ENCODE measurements around the gene SNAI1.

- TF ChIP-seq CTCF (conservative IDR thresholded peaks at IDR 0.05; ENCODE audit: low read depth, low read length) (no peak), CEBPB (IDR thresholded peaks at IDR 0.05; ENCODE audit: low read depth, low read length) (peak; percentile 92), POLR2A (IDR thresholded peaks at IDR 0.05; ENCODE audit: low read depth, low read length) (peak; percentile 51; the same call in 1 of the 2 replicates), ELK1 (IDR thresholded peaks at IDR 0.05; ENCODE audit: borderline replicate concordance, low read depth, low read length) (no peak), SMC3 (IDR thresholded peaks at IDR 0.05; ENCODE audit: low read depth, low read length) (no peak), RFX5 (IDR thresholded peaks at IDR 0.05; ENCODE audit: low read depth, low read length) (no peak), USF2 (IDR thresholded peaks at IDR 0.05; ENCODE audit: low read depth, low read length) (peak; percentile 39), MAFK (IDR thresholded peaks at IDR 0.05; ENCODE audit: low read depth, low read length) (peak; percentile 60; the same call in 1 of the 2 replicates), MXI1 (IDR thresholded peaks at IDR 0.05; ENCODE audit: borderline replicate concordance, low read depth, low read length) (no peak), MAZ (IDR thresholded peaks at IDR 0.05; ENCODE audit: borderline replicate concordance, low read depth, low read length) (peak; percentile 30; the same call in 1 of the 2 replicates)
Measured at GRCh38 chr20:50029697-50030461, 47.1 kb downstream of the SNAI1 start.

Measured in IMR-90 (cell line).